GM18873 (cell line): ENCODE data around the gene IL6R.

Experiments used
- ATAC-seq: cut with Tn5 transposase; IDR thresholded peaks from one replicate; pipeline ENCODE4 v1.9.1; 2021; ENCODE audit warnings: mild to moderate bottlenecking, moderate library complexity, moderate number of reproducible peaks; ENCODE audit not compliant: unreplicated experiment, low FRiP score

The IL6R gene

DNA sequence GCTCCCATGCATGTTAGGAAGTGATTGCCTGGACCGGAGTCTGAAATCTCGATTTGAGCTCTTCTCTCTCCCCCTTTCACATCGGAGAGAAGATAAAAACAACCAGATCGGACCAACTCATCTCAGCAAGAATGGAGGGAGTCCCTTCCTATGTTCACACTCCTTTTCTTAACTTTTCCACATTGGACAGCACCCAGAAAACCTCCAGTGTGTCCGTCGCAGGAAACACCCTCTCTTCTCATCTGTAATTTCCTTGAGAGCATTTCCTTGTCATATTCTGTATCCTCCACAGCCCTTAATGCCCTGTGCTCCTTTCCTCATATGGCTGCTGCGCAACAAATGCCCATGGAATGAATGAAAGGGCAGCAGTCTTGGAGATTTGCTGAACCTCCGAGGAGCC lies 95.4 kb downstream of the IL6R start:
- no peak for ATAC-seq

GRCh38 chr1:154501423-154502065 lies 96.4 kb downstream of the IL6R start:
- no peak for ATAC-seq

- ATAC-seq: no peak
Measured at GRCh38 chr1:154502066-154502743, 97.1 kb downstream of the IL6R start, which contains the start of the genes SHE and TDRD10. TSS of gene SHE (minus strand) at chr1:154502412. CDS start at chr1:154502026, 386 bp downstream. TSS of gene TDRD10 (plus strand) at chr1:154502219. CDS start at chr1:154506904, 4,685 bp downstream.

DNA sequence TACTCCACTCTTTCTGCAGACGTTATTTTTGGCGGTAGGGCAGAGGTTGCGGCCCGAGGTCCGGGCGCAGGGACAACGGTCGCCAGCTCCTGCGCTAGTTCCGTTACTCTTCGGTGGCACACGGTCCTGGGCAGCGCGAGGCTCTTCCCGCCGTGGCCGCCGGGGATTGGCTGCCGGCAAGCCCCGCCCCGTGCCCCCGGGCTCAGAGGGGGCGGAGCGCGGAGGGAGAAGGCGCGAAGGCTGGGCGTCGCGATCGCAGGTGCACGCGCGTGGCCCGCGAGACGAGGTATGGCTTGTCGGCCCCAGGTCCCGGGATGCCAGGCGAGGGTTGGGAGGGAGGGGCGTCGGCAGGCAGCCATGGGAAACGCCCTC lies 97.6 kb downstream of the IL6R start:
- ATAC-seq: no peak

DNA sequence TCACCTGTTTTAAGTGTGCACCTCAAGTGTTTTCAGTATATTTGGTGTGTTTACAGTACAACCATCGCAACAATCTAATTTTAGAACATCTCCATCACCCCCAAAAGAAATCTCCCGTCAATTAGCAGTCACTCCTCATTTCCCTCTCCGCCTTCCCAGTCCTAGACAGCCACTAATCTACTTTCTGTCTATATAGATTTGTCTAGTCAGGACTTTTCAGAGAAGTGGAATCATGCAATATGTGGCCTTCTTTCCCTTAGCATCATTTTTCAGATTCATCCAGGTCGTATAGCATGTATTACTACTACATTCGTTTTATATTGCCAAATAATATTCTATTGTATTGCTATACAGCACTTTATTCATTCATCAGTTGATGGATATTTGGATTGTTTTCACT lies 98.8 kb downstream of the IL6R start:
- ATAC-seq: no peak

- no peak for ATAC-seq
Measured at GRCh38 chr1:154512760-154513159, 107.6 kb downstream of the IL6R start.

GRCh38 chr1:154514066-154514553 lies 109.0 kb downstream of the IL6R start:
- ATAC-seq: no peak

GRCh38 chr1:154517661-154518060 lies 112.5 kb downstream of the IL6R start:
- ATAC-seq: no peak
